ENCODE data around the gene AFF3. TPM values are rescaled to one million over a fixed set of nuclear protein-coding genes. Genes with fewer than 3 reads are reported as not detected.

Gene AFF3
- total RNA-seq, 1 experiment from 2014 or later = not detected

DNA sequence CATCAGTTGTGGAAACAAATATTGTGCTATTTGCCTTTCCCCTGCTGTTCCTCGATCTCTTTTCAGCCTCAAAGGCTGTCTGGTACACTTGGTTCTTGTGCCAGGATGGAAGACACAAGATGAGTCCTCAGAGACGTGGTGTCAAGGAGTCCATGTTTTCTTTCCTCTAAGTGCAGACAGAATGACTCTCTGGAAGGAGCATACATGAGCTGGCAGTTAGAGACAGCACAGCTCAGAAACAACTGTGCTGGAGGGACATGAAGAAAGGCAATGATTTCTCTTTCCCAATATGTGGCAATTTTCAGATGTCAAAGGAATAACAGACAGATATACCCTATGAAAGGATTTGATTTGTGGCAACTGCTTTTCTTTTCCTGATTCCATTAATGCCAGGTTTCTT lies 162.2 kb downstream of the AFF3 start:
- Histone ChIP-seq H2AFZ (no peak overlapping the region), H3K9me3 (ENCODE audit: insufficient read depth, low read depth) (no peaks in the 10 kb centered on the region), H3K4me3 (no peak overlapping the region), H3K27ac (no peak overlapping the region), H3K36me3 (ENCODE audit: low read depth) (no peaks in the 10 kb centered on the region), H3K27me3 (ENCODE audit: insufficient read depth, low read depth) (peaks cover 2% of the 10 kb centered on the region; the same call in 1 of the 2 replicates), H3K9me2 (ENCODE audit: insufficient read depth) (no peaks in the 10 kb centered on the region), H3K4me2 (no peak overlapping the region), H3F3A (ENCODE audit: insufficient read depth, low read depth) (no peaks in the 10 kb centered on the region), H3K4me1 (replicated peaks; ENCODE audit: insufficient read depth) (no peaks in the 10 kb centered on the region), H4K20me1 (ENCODE audit: insufficient read depth) (no peaks in the 10 kb centered on the region), H3K79me2 (ENCODE audit: low read depth) (no peaks in the 10 kb centered on the region)
- POLR2A ChIA-PET (ENCODE audit: unreplicated experiment) = interaction anchor here (0.6 kb wide), 1 partner anchor 23 kb away, joined by 5 read pairs; no protein-coding TSS in a partner anchor
- no peak for TF ChIP-seq EZH2 (IDR thresholded peaks at IDR 0.05; ENCODE audit: low read depth)
- TF ChIP-seq CTCF (conservative IDR thresholded peaks at IDR 0.05) = no peak
- no peak for DNase-seq
- CTCF ChIA-PET = no interaction called here
- BruUV-seq (replicated peaks) = no TSS peak
- intact Hi-C loops (cut with micrococcal nuclease; ENCODE audit: unreplicated experiment) = no loop called here

DNA sequence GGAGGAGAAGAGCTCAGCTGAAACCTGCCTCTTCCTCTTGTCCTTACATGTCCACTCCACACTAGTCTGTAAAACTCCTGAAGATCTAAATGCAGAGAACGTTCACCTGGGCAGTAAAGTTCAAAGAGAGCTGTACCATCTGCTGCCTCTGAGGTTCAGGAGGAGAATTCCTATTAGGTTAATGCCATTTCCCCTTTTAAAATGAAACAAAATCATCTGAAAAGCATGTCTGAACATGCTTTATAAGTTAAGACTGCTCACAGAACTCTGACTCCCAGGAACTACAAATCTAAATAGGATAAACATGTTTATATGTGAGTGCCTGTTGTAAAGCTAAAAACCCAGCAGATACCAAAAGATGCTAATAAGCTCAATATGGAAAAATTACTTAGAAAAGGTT lies 164.4 kb downstream of the AFF3 start:
- H3K4me3 ChIP-seq = no peak overlapping the region
- no peaks in the 10 kb centered on the region for H3K36me3 ChIP-seq (ENCODE audit: low read depth)
- no peaks in the 10 kb centered on the region for H3K79me2 ChIP-seq (ENCODE audit: low read depth)
- intact Hi-C loops (cut with micrococcal nuclease; ENCODE audit: unreplicated experiment) = no loop called here
- no peak for DNase-seq
- H3K27me3 ChIP-seq (ENCODE audit: insufficient read depth, low read depth) = peaks cover 23% of the 10 kb centered on the region
- H2AFZ ChIP-seq = no peak overlapping the region
- BruUV-seq (replicated peaks) = no TSS peak
- CTCF ChIA-PET = no interaction called here
- no peak overlapping the region for H3K27ac ChIP-seq
- H3F3A ChIP-seq (ENCODE audit: insufficient read depth, low read depth) = no peaks in the 10 kb centered on the region
- no peaks in the 10 kb centered on the region for H3K9me3 ChIP-seq (ENCODE audit: insufficient read depth, low read depth)
- no peaks in the 10 kb centered on the region for H3K9me2 ChIP-seq (ENCODE audit: insufficient read depth)
- H4K20me1 ChIP-seq (ENCODE audit: insufficient read depth) = no peaks in the 10 kb centered on the region
- TF ChIP-seq CTCF (conservative IDR thresholded peaks at IDR 0.05) (no peak), EZH2 (IDR thresholded peaks at IDR 0.05; ENCODE audit: low read depth) (no peak)
- no peaks in the 10 kb centered on the region for H3K4me1 ChIP-seq (replicated peaks; ENCODE audit: insufficient read depth)
- POLR2A ChIA-PET (ENCODE audit: unreplicated experiment) = interaction anchor here (0.7 kb wide), 1 partner anchor 966 kb away, joined by 7 read pairs; no protein-coding TSS in a partner anchor
- H3K4me2 ChIP-seq = no peak overlapping the region

GRCh38 chr2:99975386-99975785 lies 167.0 kb downstream of the AFF3 start:
- no peaks in the 10 kb centered on the region for H4K20me1 ChIP-seq (ENCODE audit: insufficient read depth)
- no peaks in the 10 kb centered on the region for H3F3A ChIP-seq (ENCODE audit: insufficient read depth, low read depth)
- POLR2A ChIA-PET (ENCODE audit: unreplicated experiment) = no interaction called here
- no peak overlapping the region for H3K4me2 ChIP-seq
- no peaks in the 10 kb centered on the region for H3K9me2 ChIP-seq (ENCODE audit: insufficient read depth)
- H3K9me3 ChIP-seq (ENCODE audit: insufficient read depth, low read depth) = no peaks in the 10 kb centered on the region
- no peak overlapping the region for H3K27ac ChIP-seq
- no peaks in the 10 kb centered on the region for H3K4me1 ChIP-seq (replicated peaks; ENCODE audit: insufficient read depth)
- CTCF ChIA-PET = no interaction called here
- peaks cover 45% of the 10 kb centered on the region for H3K27me3 ChIP-seq (ENCODE audit: insufficient read depth, low read depth)
- no peaks in the 10 kb centered on the region for H3K36me3 ChIP-seq (ENCODE audit: low read depth)
- H3K79me2 ChIP-seq (ENCODE audit: low read depth) = no peaks in the 10 kb centered on the region
- no peak overlapping the region for H2AFZ ChIP-seq
- BruUV-seq (replicated peaks) = no TSS peak
- H3K4me3 ChIP-seq = no peak overlapping the region
- TF ChIP-seq EZH2 (IDR thresholded peaks at IDR 0.05; ENCODE audit: low read depth) = no peak
- no peak for TF ChIP-seq CTCF (conservative IDR thresholded peaks at IDR 0.05)
- intact Hi-C loops (cut with micrococcal nuclease; ENCODE audit: unreplicated experiment) = no loop called here
- no peak for DNase-seq

Data from PC-9 (cell line).